Dedifferentiated amniotic fluid mesenchymal stem cell (primary cell): ENCODE data around the gene LPAR1.

Experiments
- DNase-seq: peaks from one replicate; pipeline ENCODE4 v3.0.0-alpha.2; 2016; ENCODE audit errors: extremely low spot score

The LPAR1 gene

DNA sequence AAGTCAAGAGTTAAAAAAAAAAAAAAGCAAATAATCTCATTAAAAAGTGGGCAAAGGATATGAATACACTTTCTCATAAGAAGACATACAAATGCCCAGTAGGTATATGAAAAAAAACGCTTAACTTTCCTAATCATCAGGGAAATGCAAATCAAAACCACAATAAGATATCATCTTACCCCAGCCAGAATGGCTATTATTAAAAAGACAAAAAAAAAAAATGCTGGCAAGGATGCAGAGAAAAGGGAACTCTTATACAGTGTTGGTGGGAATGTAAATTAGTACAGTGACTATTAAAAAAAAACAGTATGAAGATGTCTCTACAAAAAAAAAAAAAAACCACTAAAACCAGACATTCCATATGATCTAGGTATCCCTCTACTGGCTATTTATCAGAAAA lies 79.4 kb downstream of the LPAR1 start:
- no peak for DNase-seq

GRCh38 chr9:110954822-110955291 lies 83.4 kb downstream of the LPAR1 start:
- DNase-seq, result peak; percentile 35

DNA sequence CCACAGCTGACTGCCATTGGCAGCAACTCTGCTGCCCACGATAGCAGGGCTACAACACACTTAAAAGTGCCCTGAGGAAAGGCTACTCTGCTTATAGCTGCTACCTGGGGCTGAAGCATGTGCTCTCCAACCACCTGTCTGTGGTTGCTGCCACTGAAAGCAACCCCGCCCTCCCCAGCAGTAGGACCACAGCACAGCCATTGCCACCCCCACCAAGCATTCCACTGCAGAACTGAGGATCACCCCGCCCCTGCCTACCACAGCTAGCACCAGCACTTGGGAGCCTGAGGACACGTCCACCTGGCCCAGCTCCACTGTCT lies 85.8 kb downstream of the LPAR1 start:
- DNase-seq, result no peak

GRCh38 chr9:110951805-110952539 lies 86.3 kb downstream of the LPAR1 start:
- no peak for DNase-seq

GRCh38 chr9:110950041-110950645 lies 88.1 kb downstream of the LPAR1 start:
- no peak for DNase-seq

DNA sequence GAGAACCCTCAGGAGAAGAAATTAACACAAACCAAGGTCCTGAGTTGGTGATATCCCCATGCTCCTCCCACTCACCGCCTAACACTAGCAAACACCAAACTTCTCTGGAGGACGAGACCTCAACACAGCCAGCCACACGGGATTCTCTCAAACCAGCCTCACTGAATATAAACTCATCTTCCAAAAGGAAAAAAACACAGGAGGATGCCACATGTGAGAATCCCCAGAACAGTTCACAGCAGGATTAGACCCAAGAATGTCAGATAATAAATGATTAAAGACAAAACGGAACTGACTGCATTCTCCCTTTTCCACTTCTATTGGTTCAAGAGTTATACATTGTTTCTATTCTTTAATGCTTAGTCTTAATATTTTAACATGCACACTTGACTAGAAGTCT lies 89.2 kb downstream of the LPAR1 start:
- no peak for DNase-seq

DNA sequence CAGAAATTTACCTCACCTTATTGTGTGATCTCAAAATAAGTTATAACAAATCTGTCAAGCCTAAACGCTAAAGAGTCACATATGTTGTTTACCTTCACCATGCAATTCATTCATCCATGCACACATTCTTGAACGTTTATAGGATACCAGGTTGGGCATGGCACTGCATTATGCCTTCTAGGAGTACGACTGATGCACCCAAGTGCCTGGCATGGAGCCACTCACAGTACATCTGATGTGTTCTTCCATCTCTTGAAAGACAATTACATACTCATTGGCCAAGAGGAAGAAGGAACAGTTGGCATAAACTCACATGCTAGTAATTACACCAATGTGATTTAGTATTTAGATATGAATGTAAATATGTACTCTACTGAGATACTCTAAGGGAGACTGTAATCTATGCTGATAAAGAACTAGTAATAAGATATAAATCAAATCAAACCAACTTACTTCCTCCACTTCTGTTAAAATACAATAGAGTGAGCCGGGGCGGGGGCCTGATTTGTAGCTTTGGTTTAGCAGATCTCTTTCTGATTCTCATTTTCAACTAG lies 90.7 kb downstream of the LPAR1 start:
- no peak for DNase-seq

GRCh38 chr9:110942522-110942921 lies 95.7 kb downstream of the LPAR1 start:
- peak; percentile 54 for DNase-seq

GRCh38 chr9:110940951-110941557 lies 97.2 kb downstream of the LPAR1 start:
- DNase-seq, result no peak

DNA sequence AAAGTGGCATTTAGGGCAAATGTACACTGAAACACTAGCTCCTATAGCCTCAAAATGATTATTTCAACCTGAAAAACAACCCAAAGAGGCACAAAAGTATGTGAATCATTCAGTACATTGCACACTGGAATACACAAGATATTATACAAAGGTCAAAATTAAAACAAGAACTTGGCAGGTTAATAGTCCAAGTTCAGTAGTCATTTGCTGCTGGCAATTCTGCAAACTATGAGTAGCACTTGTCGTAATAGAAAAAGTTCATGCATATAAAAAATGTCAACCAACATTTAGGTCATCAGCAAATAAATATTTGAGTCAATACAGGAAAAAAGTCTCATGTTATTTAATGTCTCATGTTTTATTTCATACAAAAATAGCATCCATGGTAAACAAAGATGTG lies 98.7 kb downstream of the LPAR1 start:
- no peak for DNase-seq

DNA sequence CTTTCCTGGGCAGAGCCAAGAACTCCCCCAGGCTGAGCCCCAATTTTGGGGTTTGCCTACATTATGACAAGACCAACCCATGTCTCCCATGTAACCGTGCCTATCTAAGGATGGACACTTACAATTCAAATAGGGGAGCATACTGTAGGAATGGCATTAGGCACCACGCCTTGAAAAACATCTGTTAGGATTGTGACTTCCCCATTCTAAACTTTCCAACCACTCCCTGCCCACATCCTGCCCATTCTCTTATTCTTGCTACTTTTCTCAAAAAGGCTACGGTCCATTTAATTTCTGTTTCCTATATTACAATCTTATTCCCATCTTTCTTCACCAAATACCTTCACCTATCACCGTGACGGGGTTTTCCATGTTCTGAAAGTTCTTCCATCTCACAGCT lies 99.2 kb downstream of the LPAR1 start:
- DNase-seq, result no peak

- no peak for DNase-seq
Measured at GRCh38 chr9:110938242-110938641, 100.0 kb downstream of the LPAR1 start.

- DNase-seq, result peak; percentile 82
Measured at GRCh38 chr9:110936719-110937452, 101.4 kb downstream of the LPAR1 start.

- no peak for DNase-seq
Measured at GRCh38 chr9:110936237-110936636, 102.0 kb downstream of the LPAR1 start.

- DNase-seq, result no peak
Measured at GRCh38 chr9:110935829-110936228, 102.4 kb downstream of the LPAR1 start.

DNA sequence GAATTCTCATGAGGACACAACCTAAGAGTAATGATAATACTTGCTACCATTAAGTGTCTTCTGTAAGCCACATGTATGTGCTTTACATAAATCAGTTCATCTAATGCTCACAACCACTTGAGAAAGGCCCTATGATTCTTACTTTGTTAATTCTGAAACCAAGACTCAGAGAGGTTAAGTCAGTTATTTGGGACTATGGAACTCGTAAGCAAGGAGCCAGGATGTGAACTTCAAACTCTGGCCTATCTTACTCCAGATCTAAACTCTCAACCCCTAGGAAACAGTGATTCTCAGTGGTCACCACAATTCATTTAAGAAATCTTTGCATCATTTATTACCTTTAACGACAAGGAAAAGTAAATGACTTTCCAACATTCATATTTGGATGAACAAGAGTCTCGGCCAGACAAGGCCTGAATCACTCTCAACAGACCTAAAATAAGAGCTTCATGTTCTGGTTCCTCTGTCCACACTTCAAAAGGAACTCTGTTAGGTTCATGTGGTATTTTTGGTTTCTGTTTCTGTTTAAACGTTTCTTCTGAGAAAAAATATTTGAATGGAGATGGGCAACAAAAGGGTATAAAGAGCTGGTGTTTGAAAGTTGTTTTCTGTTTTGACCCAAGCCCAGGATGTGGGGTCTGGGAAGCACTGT lies 104.8 kb downstream of the LPAR1 start:
- DNase-seq, result peak; percentile 42

DNA sequence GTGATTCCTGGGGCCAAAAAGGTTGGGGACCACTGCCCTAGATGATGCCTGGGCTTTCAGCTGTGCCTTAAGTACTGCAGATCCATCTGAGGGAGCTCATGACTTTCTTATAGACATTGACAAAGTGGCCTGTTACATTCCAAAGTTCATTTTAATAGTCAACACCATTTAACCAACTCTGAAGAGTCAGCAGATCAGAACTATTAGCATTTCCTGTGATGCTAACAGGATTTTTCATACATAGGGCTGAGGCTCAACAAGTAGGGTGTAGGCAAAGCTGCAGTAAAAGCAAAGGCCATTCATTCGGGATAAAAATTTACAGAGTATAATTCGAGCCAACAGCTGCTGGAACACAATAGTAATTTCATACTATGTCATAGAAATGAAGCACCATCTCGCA lies 105.4 kb downstream of the LPAR1 start:
- DNase-seq, result no peak

DNA sequence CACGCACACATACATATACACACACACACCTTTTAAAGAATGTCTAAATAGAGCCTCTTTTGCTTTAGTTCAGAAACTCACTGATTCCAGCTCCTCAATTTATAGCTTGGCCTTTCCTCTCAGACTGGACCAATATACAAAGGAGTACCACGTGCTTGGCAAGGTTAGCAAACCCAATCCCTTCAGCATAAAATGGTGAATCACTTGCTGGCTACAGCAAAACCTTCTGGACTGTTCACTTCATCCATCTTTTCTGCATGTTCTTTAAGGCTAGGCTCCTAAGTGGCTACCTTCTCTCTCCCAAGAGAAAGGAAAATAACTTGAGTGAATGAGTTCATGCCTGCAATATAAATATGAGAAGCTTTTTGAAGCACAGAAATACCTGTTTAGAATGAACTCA lies 109.7 kb downstream of the LPAR1 start:
- no peak for DNase-seq

DNA sequence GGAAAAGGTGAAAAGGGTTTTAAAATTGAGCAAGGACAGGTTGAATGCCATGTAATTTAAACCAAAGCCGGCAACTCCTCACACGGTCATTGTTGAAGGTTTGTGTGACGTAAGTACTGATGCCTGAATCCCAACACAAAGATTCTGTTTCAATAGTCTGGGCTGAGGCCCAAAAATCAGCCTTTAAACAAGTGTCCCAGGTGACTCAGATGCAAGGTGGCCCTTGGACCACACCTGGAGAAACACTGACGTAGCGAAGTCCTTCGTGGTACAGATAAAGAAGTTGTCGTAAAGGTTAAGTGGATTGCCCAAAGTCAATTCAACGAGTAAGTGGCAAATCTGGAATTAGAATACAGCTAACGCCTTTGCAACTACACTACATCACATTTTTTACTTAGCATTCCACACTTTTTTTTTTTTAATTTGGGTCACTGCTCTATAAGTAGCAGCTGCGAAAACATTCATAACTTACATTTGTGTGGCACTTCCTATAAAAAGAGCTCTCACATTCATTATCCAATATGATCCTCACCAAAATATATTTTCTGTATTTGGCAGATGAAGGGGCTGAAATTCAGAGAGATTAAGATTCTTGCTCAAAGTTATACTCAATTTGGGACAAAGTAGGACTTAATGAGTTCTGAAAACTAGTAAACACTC lies 111.3 kb downstream of the LPAR1 start:
- no peak for DNase-seq

GRCh38 chr9:110923601-110924000 lies 114.7 kb downstream of the LPAR1 start:
- no peak for DNase-seq

- no peak for DNase-seq
Measured at GRCh38 chr9:110922145-110922544, 116.1 kb downstream of the LPAR1 start.
